ENCODE data around the gene SHB.

The SHB gene

DNA sequence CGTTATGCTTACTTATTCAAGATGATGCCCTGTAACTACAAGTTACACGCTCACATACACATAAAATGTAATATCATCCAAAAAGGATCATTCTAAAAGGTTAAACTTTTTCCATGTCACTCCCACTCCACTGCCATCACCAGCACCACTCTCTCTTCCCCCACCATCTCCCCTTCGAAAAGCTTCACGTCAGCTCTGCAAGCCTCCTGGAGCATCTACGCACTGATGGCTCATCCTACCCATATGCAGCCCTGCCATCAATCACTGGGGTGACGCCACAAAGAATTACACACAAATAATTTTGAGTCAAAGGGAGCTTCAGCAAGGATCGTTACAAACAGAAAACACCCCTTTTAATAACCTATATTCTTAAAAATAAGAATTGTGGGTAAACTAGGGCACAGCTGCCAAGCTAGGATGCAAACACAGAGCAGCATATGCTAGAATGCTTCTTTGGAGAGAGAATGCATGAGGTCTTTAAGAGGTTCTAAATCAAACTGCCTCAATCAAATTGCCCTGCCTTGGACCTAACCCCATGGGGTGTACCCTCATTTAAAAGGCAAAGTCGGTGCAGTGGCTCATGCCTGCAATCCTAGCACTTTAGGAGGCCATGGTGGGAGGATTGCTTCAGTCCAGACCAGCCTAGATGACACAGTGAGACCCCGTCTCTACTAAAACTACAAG is 56.1 kb downstream of the SHB start:
- H3K4me3 ChIP-seq (ENCODE audit: low read depth, low read length) = no peak overlapping the region
- peaks cover 2% of the 10 kb centered on the region for H3K36me3 ChIP-seq (ENCODE audit: control insufficient read depth, insufficient read depth, low read length)
- no peaks in the 10 kb centered on the region for H3K27me3 ChIP-seq (ENCODE audit: control insufficient read depth, insufficient read depth, low read length)
- no peak overlapping the region for H3K9ac ChIP-seq (ENCODE audit: low read depth, low read length)
- no peaks in the 10 kb centered on the region for H3K9me3 ChIP-seq (ENCODE audit: control insufficient read depth, insufficient read depth, low read length)
- peaks cover 33% of the 10 kb centered on the region for H3K4me1 ChIP-seq (ENCODE audit: control insufficient read depth, insufficient read depth, low read length)

DNA sequence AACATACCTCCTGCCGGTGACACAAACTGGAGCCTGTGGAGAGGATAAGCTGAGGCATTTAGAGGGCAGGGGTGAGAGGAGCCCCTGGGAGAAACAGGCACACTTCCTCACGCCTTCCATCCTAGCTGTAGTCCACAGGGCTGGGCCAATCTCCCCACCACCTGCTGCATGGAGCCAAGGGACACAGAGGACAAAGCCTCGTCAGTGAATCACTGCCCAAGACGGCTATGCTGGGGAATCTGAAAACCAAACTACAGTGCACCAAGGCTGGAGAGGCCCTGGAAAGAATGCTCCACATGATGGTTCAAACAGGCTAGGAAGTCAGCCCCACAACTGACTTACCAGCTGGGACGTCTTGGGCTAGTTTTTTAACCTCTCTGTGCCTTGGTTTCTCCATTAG is 57.0 kb downstream of the SHB start:
- no peak overlapping the region for H3K9ac ChIP-seq (ENCODE audit: low read depth, low read length)
- no peak overlapping the region for H3K4me3 ChIP-seq (ENCODE audit: low read depth, low read length)
- H3K4me1 ChIP-seq (ENCODE audit: control insufficient read depth, insufficient read depth, low read length) = peaks cover 32% of the 10 kb centered on the region
- peaks cover 2% of the 10 kb centered on the region for H3K36me3 ChIP-seq (ENCODE audit: control insufficient read depth, insufficient read depth, low read length)
- no peaks in the 10 kb centered on the region for H3K9me3 ChIP-seq (ENCODE audit: control insufficient read depth, insufficient read depth, low read length)
- H3K27me3 ChIP-seq (ENCODE audit: control insufficient read depth, insufficient read depth, low read length) = no peaks in the 10 kb centered on the region

DNA sequence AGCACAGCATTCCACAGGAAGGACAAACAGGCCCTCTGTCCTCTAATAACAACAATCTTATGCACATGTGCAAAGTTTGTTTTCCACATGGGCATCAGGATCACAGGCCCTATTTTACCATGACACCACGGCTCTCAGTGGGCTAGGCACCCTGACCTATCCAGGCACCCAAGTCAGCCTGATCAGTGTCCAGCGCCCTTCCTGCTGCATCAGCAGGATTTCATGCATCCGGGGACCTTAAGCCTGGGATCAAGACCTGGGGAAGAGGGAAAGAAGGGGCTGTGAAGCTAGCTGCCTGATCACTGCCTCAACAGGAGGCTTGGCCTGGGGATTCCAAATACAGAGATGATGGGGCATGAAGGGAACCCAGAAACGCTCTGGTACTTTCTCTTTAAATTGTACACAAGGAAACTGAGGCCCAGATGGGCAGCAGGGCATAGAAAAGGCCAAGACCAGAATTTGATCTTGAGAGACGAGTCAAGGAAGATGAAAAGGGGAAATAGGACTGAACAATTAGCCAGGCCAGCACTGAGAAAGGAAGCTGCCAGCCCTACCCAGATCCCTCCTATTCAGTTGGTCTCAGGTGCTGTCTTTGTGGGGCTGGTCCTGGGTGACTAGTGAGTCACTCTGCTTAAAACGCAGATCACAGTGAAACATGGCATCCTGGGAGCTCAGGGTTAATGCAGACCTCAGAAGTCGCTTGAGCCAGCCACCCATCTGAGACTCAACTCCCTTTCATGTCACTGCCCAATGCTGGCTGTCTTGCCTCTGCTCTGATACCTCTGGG is 57.9 kb downstream of the SHB start:
- Histone ChIP-seq H3K27me3 (ENCODE audit: control insufficient read depth, insufficient read depth, low read length) (no peaks in the 10 kb centered on the region), H3K9me3 (ENCODE audit: control insufficient read depth, insufficient read depth, low read length) (no peaks in the 10 kb centered on the region), H3K9ac (ENCODE audit: low read depth, low read length) (no peak overlapping the region), H3K4me1 (ENCODE audit: control insufficient read depth, insufficient read depth, low read length) (peaks cover 23% of the 10 kb centered on the region), H3K4me3 (ENCODE audit: low read depth, low read length) (no peak overlapping the region), H3K36me3 (ENCODE audit: control insufficient read depth, insufficient read depth, low read length) (peaks cover 2% of the 10 kb centered on the region)

DNA sequence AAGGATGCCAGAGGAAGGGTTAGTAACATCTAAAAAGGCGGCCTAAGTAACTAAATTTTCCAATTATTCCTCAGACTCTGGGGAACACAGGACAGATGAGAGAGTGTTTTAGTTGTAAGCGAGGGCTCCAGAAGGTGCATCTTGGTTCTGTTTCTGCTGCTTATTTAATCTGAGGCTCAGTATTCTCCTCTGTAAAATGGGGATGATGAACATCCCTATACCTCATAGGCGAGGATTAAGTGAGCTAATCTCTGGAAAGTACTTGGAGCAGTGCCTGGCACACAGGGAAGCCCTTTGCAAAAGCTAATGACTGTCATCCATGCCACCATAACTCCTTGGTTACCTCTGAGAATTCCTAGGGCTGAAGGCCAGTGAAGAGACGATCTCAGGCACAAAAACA is 59.0 kb downstream of the SHB start:
- Histone ChIP-seq H3K4me1 (ENCODE audit: control insufficient read depth, insufficient read depth, low read length) (peaks cover 17% of the 10 kb centered on the region), H3K27me3 (ENCODE audit: control insufficient read depth, insufficient read depth, low read length) (no peaks in the 10 kb centered on the region), H3K9me3 (ENCODE audit: control insufficient read depth, insufficient read depth, low read length) (no peaks in the 10 kb centered on the region), H3K4me3 (ENCODE audit: low read depth, low read length) (no peak overlapping the region), H3K36me3 (ENCODE audit: control insufficient read depth, insufficient read depth, low read length) (peaks cover 2% of the 10 kb centered on the region), H3K9ac (ENCODE audit: low read depth, low read length) (no peak overlapping the region)

DNA sequence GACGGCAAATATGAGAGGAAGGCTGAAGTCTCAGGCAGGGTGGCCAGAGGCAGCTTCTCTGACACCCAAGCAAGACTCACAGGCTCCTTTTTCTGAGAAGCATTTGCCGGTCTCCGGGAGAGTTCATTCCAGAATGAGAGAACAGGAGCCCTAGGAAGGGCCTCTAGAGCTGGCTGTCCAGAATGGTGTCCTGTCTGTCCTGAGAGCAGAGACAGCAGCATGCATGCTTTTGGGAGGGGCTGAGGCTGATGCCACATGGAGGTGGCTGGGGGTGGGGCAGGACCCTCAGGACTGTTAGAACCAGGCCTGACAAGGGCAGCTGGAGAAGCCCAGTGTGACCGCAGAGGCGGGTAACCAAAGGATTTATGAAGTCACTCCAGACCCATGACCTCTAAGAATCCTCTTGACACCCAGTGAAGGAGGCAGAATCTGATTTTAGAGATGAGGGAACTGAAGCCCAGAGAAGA is 60.0 kb downstream of the SHB start:
- Histone ChIP-seq H3K4me1 (ENCODE audit: control insufficient read depth, insufficient read depth, low read length) (peaks cover 17% of the 10 kb centered on the region), H3K27me3 (ENCODE audit: control insufficient read depth, insufficient read depth, low read length) (no peaks in the 10 kb centered on the region), H3K36me3 (ENCODE audit: control insufficient read depth, insufficient read depth, low read length) (no peaks in the 10 kb centered on the region), H3K9me3 (ENCODE audit: control insufficient read depth, insufficient read depth, low read length) (no peaks in the 10 kb centered on the region), H3K9ac (ENCODE audit: low read depth, low read length) (peak overlapping the region; percentile 54), H3K4me3 (ENCODE audit: low read depth, low read length) (no peak overlapping the region)

DNA sequence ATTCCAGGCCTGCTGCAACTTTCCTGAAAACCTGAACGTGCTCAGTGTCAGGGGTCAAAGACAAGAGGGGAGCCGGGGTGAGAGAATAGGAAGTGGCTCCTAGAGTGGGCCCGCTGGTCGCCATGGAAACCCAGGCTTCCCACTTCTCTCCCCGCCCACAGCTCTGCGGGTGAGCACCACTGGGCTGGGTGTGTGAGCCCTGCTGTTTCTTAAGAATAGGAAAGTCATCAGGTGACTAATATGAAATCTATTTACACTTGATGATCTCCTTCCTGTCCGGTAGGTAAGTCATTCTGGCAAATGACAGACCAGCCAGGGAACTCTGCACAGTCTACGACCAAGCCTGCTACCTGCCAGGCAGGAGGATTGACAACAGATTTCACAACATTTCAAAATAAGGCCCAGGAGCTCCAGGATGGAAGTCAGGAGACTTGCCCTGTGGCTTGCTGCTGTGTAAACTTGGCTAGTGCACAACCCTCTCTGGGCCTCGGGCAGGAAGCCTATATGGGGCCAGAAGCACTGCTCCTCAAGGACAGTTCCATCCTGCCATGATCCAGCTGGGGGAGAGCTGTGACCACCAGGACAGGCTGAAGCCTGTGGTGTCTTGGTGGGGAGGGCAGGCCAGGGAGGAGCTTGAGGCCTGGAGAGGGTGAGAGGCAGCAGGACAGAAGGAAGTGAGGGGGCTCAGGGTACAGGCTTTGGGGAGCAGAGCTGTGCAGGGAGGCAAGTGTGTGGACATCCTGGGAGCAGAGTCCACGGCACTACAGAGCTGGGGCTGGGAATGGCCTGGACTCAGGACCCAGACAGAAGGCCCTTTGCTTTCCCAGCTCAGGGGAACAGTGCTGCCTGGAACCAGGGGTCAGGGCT is 60.6 kb downstream of the SHB start:
- Histone ChIP-seq H3K36me3 (ENCODE audit: control insufficient read depth, insufficient read depth, low read length) (no peaks in the 10 kb centered on the region), H3K4me3 (ENCODE audit: low read depth, low read length) (no peak overlapping the region), H3K4me1 (ENCODE audit: control insufficient read depth, insufficient read depth, low read length) (peaks cover 17% of the 10 kb centered on the region), H3K27me3 (ENCODE audit: control insufficient read depth, insufficient read depth, low read length) (no peaks in the 10 kb centered on the region), H3K9ac (ENCODE audit: low read depth, low read length) (peak overlapping the region; percentile 54), H3K9me3 (ENCODE audit: control insufficient read depth, insufficient read depth, low read length) (no peaks in the 10 kb centered on the region)

DNA sequence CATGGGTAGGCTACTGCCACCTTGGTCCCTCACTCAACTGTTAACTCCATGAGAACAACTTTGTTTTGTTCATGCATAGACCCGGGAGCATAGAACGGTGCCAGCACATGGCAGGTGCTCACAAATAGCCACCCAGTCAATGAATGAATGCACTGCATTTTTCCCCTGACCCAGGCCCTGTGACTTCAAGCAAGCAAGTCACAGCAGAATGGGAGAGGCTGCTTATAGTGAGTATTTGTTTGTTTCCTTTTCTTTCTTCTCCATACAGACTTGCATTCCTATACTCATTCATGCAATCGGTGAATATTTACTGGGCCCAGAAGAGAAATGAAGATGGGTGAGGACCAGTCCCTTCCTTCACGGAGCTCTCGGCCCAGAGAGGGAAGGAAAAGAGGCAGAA is 62.0 kb downstream of the SHB start:
- Histone ChIP-seq H3K4me1 (ENCODE audit: control insufficient read depth, insufficient read depth, low read length) (peaks cover 17% of the 10 kb centered on the region), H3K36me3 (ENCODE audit: control insufficient read depth, insufficient read depth, low read length) (no peaks in the 10 kb centered on the region), H3K9ac (ENCODE audit: low read depth, low read length) (no peak overlapping the region), H3K4me3 (ENCODE audit: low read depth, low read length) (no peak overlapping the region), H3K27me3 (ENCODE audit: control insufficient read depth, insufficient read depth, low read length) (no peaks in the 10 kb centered on the region), H3K9me3 (ENCODE audit: control insufficient read depth, insufficient read depth, low read length) (no peaks in the 10 kb centered on the region)

DNA sequence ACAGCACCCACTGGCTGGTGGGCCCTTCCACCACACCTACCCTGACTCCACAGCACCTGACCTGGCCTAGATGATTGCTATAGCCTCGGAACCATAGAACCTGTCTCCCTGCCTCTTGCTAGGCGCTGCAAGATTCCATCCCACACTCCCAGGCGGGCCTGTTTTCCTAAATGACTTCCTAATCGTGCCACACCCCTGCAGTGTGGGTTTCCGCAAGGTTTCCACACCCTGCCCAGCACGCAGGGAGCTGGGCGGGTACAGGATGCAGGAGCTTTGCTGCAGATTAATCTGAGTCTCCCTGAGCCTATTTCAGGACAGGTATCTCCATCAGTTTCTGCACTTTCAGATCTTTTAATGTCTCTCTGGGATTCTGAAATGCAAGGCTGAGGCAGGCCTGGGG is 62.9 kb downstream of the SHB start:
- no peaks in the 10 kb centered on the region for H3K36me3 ChIP-seq (ENCODE audit: control insufficient read depth, insufficient read depth, low read length)
- no peaks in the 10 kb centered on the region for H3K27me3 ChIP-seq (ENCODE audit: control insufficient read depth, insufficient read depth, low read length)
- no peak overlapping the region for H3K4me3 ChIP-seq (ENCODE audit: low read depth, low read length)
- no peak overlapping the region for H3K9ac ChIP-seq (ENCODE audit: low read depth, low read length)
- no peaks in the 10 kb centered on the region for H3K9me3 ChIP-seq (ENCODE audit: control insufficient read depth, insufficient read depth, low read length)
- H3K4me1 ChIP-seq (ENCODE audit: control insufficient read depth, insufficient read depth, low read length) = peaks cover 17% of the 10 kb centered on the region

DNA sequence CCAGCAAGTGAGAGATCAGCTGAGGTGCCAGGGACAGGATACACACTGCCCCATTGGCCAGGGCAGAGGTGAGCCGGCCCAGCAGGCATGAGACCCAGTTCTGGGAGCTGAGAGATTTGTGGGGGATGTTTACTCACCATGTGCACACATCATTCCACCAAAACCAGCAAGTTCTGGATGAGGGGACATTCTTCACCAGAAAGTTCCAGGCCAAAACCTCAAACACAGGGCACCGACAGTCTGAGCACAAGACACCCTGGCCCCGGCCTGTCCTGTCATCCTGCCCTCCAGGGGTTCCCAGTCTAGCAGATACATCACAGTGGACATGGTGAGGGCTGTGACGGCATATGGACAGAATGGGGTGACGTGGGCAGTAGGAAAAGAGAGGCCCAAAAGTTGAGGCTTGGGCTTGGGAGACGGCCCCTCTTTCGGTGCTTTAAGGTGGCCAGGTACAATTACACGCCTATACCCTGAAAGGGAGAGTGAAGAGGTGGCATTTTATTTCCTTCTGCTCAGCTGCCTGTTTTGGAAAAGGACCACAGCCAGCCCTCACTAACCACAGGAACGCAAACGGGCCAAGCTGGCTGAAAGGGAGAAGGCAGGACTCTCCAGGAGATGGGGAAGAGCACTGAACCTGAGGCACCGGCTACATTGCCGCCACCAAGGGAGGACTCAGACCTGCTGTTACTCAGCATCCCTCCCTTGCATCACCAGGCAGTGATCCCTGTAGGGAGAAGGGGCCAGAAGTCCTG is 64.0 kb downstream of the SHB start:
- H3K27me3 ChIP-seq (ENCODE audit: control insufficient read depth, insufficient read depth, low read length) = no peaks in the 10 kb centered on the region
- H3K4me3 ChIP-seq (ENCODE audit: low read depth, low read length) = no peak overlapping the region
- H3K9me3 ChIP-seq (ENCODE audit: control insufficient read depth, insufficient read depth, low read length) = no peaks in the 10 kb centered on the region
- peaks cover 17% of the 10 kb centered on the region for H3K4me1 ChIP-seq (ENCODE audit: control insufficient read depth, insufficient read depth, low read length)
- H3K9ac ChIP-seq (ENCODE audit: low read depth, low read length) = no peak overlapping the region
- no peaks in the 10 kb centered on the region for H3K36me3 ChIP-seq (ENCODE audit: control insufficient read depth, insufficient read depth, low read length)

DNA sequence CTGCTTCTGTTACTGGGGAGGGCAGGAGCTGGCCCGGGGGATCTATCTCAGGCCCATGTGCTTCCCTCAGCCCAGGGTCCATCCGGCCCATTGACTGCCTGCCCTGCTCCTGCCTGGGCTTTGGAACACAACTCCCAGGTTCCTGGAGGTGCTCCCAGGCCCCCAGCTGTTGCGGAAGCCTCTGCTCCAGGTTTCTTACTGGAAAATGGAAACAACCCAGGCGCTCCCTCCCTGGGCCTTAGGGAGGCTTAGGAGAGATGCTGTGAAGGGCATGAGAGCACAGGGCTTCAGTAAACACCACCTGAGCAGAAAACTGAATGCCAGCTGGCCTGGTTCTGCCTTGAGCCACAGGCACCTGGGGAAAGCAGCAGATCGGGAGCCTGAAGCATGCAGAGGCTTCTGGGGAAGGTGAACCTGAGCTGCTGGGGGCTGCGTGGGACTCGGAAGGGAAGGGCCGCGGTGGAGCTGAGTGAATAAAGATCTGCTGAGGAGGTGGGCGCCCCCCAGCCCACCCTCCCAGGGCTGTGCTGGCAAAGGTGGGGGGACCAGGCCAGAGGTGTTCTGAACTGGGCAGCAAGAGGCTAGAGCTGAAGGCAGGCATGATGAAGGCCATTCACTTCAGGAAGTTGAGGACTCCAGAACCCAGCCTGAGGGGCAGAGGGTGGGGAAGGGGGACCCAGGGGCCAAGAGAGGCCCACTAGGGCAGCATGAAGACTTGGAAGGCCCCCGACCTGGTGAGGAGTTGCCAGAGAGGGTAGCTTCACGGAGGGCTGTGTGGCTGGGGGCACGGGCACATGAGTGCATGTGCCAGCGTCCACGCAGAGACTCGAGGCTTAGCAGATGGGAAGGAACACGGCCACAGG is 64.8 kb downstream of the SHB start:
- H3K4me3 ChIP-seq (ENCODE audit: low read depth, low read length) = no peak overlapping the region
- no peaks in the 10 kb centered on the region for H3K36me3 ChIP-seq (ENCODE audit: control insufficient read depth, insufficient read depth, low read length)
- no peaks in the 10 kb centered on the region for H3K27me3 ChIP-seq (ENCODE audit: control insufficient read depth, insufficient read depth, low read length)
- H3K9me3 ChIP-seq (ENCODE audit: control insufficient read depth, insufficient read depth, low read length) = no peaks in the 10 kb centered on the region
- H3K9ac ChIP-seq (ENCODE audit: low read depth, low read length) = no peak overlapping the region
- H3K4me1 ChIP-seq (ENCODE audit: control insufficient read depth, insufficient read depth, low read length) = peaks cover 15% of the 10 kb centered on the region
